NCI-H187 treated with DMSO at 0.1 percent for 48 hours (cell line): ENCODE measurements around the gene THOC7.

Source experiments
- DNase-seq: peaks from one replicate; lab custom pipeline; 2025; lab: John Stamatoyannopoulos, UW

Gene THOC7

GRCh38 chr3:63878394-63879060 lies 14.9 kb upstream of the THOC7 start:
- DNase-seq, result no peak

GRCh38 chr3:63877737-63878393 lies 14.3 kb upstream of the THOC7 start:
- DNase-seq, result no peak

DNA sequence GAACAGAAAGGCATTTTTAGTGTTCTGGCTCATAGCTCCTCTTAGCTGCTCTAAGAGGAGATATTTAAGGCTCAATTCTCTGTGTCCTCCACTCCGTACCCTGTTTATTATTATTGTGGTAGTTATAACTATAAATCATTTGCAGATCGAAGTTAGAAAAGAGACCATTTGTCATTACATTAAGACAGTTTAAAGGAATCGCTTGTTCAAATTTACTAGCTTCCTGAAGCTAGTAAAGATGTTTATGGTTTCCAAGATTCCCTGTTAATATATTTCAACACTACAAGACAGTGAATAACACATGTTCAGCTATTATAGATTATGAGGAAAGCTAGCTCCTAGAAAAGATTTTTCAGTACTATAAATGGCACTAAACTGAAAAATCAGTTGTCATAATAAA lies 12.7 kb upstream of the THOC7 start:
- no peak for DNase-seq

DNA sequence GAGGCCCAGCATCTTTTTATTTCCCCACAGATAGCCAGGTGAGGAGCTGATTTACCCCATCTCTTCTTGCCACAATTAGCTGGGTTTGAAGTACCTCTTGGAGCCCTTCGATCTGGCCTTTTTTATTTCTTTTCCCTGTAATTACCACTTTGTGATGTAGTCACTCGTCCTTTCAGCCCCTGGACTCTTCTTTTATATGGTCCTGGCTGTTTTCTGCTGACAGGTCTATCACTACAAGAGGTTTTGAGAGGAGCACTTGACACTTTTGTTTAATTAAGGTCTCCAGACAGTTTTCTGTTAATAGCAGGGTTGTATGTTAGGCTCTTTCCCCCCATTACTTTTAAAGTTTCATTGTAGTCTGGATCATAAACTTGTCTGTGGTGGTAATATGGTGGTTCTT lies 11.9 kb upstream of the THOC7 start:
- DNase-seq, result peak; percentile 49

- DNase-seq, result no peak
Observed at GRCh38 chr3:63874769-63875168, 11.2 kb upstream of the THOC7 start.

DNA sequence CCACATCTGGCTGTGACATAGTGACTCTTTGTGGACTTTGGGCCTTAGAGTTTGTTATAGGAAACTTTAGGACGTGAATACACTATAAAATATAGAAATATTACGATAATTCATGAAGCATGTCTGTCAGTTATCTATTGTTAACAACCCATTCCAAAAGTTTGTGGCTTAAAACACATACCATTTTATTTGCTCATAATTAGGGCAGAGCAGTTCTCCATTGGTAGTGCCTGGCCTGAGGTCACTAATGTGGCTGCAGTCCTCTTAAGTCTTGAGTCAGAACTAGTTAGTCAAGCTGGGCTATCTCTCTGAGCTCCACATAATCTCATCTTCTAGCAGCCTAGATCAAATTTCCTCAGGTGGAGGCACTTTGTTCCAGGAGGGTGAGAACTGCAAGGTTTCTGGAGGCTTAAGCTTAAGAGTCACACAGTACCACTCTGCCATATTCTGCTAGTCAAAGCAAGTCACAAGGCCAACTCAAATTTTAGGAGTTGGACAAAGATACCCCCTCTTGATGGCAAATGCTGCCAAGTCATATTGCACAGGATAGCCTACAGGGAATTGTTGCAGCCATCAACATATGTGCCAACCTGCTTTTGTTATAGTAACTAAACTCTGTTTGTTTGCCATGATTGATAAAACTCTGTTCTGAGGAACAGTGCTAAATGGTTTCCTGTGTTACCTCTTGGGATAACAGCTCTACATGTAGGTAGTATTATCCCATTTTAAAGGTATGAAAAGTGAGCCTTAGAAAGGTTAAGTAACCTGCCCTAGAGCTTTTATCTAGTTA lies 8.7 kb upstream of the THOC7 start:
- DNase-seq, result no peak

DNA sequence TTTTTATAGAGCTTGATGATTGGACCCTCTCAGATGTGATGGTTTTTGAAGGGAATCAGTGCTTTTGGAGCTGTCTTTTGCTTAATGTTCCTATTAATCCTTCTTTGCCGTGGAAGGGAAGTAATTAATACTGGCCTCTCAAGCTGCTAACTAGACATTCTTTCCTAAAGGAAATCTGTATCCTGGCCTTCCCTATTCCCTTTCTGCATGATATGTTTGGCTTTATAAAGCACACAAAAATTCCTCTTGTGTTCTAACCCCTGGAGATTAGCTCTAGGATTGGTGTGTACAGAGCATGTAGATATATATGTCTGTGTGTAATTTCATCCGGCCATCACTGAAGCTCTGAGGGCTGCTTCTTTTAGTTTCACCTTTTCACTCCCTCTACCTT lies 7.0 kb upstream of the THOC7 start:
- DNase-seq, result no peak

DNA sequence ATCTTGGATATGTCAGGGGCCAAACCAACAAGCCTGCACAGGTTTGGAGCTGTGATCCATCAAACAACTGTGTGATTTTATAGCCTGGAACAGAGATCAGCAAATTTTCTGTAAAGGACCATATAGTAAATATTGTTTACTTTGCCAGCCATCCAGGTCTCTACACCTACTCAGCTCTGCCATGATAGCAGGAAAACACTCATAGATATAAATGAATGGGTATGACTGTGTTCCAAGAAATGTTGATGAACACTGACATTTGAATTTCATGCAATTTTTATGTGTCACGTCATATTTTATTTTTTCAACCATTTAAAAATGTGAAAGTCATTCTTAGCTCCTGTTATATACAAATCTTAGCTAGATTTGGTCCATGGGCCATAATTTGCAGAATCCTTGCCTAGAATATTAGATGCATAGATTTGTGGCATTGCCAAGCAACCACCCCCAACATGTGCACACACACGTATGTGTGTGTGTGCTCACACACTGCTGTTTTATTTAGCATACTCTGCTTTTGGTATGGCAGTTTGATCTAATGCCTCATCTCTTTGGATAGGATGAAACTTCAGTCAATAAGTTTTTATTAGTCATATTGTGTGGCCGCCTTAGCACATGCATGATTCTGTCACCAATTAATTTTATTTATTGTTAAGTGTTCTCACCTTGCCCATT lies 6.5 kb upstream of the THOC7 start:
- no peak for DNase-seq

- DNase-seq, result no peak
Observed at GRCh38 chr3:63867225-63867624, 3.6 kb upstream of the THOC7 start.

DNA sequence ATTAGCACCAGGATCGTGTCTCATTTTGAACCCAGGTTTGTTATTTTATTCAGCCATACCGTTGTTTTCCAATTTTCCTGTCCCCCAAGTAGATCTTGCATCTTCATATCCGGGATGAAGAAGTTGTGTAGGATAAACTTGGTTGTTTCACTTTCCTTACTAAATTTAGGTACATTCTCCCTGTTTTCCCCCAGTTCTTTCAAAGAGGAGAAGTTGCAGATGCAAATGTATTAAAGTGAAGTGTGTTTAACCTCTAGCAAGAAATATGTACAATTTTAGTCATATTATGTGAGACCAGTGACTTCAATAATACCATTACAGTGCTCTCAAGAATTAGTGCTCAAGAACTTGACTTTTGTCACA lies 1.3 kb upstream of the THOC7 start:
- no peak for DNase-seq

GRCh38 chr3:63864008-63864964 lies 681 bp upstream of the THOC7 start:
- DNase-seq, result no peak

DNA sequence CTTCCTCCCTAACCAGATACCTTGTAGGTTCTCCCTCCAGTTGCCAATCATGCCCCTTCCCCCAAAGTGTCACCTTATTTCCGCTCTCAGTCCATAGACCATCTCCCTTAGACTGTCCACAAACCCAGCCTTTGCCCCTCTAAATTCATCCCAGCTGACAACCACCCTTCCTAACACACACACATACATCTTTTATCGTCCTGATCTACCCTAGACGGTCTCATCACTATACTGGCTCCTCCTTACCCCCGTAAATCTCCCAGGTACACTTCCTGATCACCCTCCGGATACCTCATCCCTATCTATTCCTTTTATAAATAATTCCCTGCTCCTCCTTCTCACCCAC lies 828 bp downstream of the THOC7 start:
- no peak for DNase-seq

GRCh38 chr3:63861306-63861705 lies 2.3 kb downstream of the THOC7 start:
- no peak for DNase-seq

DNA sequence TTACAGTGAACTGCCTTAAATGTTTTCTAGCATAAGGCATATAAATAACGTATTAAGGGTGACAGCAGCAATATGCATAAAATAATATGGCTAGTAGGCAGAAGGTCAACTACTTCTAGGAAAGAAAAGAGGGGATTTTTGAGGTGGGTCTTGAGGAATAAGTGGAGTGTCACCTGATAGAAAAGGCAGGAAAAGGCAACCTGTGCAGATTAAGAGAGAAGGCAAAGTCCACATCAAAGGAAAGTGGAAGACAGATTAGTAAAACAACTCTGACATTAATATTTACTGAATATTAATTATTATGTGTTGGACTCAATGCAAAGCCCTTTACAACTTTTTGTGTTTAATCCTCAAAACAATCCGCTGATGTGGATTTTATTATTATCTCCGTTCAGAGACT lies 2.8 kb downstream of the THOC7 start:
- no peak for DNase-seq

DNA sequence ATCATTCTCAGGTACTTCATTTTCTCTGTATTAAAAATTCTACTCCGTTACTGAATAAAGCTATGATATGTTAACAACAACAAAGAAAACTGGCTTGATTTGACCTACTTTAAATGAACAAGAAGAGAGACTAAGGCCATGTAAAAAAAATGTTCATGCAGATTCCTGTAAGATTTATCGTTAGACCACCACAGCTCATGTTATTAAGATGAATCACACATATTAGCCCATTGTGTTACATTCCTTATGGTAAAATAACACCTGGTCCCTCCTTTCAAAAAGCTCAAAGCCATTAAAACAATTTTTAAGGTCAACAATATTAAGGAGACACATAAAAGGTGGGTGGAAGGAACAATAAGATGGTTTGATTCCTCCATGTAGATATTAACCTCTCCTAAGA lies 6.3 kb downstream of the THOC7 start:
- DNase-seq, result no peak

GRCh38 chr3:63855333-63855940 lies 8.2 kb downstream of the THOC7 start:
- no peak for DNase-seq

- DNase-seq, result no peak
Observed at GRCh38 chr3:63853106-63853505, 10.5 kb downstream of the THOC7 start.

DNA sequence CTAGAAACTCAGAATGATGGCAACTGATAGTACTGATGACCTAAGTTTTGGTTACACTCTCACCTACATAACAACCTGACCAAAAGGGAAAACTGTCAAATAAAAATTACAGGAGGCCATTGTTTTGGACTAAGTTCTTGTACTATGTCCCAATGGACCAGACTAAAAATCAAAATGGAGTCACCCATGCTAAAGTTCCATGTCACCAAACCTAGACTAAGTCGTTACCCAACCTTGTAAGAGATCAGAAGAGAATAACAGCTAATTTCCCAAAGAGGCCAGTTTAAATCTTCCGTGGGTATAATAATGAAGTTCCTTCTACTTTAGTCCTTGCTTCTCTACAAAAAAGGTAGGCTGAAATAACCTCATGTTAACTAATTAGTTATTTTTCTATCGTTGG lies 12.3 kb downstream of the THOC7 start:
- DNase-seq, result no peak

- DNase-seq, result no peak
Observed at GRCh38 chr3:63849175-63849574, 14.4 kb downstream of the THOC7 start.

DNA sequence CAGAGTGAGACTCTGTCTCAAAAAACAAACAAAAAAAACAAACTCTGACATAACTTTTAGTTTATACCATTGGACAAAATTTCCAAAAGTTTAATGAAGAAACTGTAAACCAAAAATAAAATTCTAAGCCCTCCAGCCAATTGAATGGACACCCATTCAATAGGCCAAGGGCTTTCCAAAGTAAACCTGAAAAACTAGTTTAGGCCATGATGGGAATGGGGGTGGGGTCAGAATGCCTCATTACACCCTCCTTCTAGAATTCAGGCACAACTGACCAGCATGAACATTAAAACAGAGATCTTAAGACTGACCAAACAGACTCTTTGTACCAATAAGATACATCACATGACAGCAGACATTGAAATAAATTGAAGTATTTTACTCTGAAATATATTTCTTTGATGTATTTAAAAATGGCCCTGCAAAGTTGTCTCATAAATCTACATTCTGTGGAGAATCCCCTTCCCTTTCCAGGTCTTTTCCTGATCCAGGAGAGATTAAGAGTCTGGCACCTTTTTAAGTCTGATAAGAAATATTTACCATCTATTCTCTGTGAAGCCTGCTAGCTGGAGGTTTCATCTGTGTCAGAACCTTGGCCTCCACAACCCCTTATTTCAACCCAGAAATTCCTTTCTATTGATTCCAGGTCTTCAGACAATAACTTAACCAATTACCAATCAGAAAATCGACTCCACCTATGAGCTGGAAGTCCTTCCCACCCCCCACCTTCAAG lies 15.7 kb downstream of the THOC7 start:
- DNase-seq, result no peak

- no peak for DNase-seq
Observed at GRCh38 chr3:63845215-63845614, 18.4 kb downstream of the THOC7 start.
